Epithelial cell of esophagus (primary cell): Measurements from ENCODE around the gene KRT77.

ENCODE experiments used
- DNase-seq: peaks from one replicate; pipeline ENCODE4 v3.0.0; 2010; ENCODE audit warnings: low read depth
- H3K4me3 ChIP-seq: 2 replicates; pipeline ENCODE4 v1.5.1; 2011; ENCODE audit warnings: mild to moderate bottlenecking, low read length, control low read depth
- TF ChIP-seq, protein P1 (sequence below): IDR thresholded peaks from 2 replicates; pipeline ENCODE4 v1.5.1; 2011; ENCODE audit warnings: low read depth, mild to moderate bottlenecking, low read length, control low read depth, inconsistent platforms; ENCODE audit not compliant: insufficient read depth; ENCODE audit errors: missing control alignments

Gene KRT77

DNA sequence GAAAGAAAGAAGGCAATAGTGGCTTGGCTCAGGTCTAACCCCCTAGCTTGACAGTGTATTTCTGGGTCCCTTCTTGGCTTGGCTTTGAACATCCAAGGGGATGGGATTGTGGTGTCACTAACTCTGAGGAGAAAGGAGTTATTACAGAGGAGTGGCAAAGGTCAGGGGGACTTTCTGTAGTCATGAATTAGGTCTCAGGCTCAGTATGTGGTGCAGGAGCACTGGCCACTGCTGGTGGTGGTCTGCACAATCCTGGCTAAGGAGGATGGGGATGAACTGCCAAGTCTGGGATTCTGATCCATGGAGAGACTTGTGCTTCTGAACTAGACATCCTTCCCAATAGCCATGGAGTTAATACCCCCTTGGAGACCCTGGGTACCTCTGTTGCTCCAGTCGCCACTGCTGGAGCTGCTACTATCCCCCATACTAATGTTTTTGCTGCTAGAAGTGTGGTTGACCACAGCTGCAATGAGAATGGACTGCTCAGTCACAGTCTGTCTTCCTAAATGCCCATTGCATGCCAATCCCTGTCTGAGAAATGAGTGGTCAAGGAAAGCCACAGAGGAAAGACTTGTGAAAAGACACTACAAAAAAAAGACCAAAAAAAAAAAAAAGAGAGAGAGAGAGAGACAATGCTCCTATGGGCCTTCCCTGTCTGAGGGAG, 41.3 kb upstream of the KRT77 start:
- TF ChIP-seq, protein P1, sequence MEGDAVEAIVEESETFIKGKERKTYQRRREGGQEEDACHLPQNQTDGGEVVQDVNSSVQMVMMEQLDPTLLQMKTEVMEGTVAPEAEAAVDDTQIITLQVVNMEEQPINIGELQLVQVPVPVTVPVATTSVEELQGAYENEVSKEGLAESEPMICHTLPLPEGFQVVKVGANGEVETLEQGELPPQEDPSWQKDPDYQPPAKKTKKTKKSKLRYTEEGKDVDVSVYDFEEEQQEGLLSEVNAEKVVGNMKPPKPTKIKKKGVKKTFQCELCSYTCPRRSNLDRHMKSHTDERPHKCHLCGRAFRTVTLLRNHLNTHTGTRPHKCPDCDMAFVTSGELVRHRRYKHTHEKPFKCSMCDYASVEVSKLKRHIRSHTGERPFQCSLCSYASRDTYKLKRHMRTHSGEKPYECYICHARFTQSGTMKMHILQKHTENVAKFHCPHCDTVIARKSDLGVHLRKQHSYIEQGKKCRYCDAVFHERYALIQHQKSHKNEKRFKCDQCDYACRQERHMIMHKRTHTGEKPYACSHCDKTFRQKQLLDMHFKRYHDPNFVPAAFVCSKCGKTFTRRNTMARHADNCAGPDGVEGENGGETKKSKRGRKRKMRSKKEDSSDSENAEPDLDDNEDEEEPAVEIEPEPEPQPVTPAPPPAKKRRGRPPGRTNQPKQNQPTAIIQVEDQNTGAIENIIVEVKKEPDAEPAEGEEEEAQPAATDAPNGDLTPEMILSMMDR: no peak
- no peak for DNase-seq
- no peak overlapping the region for H3K4me3 ChIP-seq

DNA sequence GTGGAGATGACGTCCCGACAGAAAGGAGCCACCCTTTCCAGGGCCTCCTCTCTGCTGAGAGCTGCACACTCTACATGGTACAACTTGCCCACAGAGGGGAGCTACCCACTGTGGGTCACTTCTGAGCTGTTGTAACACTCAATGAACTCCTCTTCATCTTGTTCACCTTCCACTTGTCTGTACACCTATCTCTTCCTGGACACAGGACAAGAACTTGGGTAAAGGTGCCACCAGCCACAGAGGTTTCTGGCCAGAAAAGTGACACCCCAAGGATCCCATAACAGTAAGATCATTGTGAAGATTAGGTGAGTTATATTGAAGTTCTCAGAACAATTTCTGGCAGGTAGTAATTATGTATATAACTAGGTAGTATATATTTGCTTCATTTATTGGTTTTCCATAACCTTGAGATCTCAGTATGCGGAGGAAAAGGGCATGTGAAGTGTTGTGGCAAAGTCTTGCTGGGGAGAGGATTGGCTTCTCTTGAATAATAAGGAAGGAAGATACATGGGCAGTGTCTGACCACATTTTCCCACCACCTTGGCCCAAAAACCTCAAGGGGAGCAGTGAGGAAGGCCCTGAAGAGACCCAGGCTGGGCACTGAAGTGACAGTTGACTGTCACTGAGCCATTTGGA, 39.6 kb upstream of the KRT77 start:
- TF ChIP-seq, protein P1: no peak
- H3K4me3 ChIP-seq: no peak overlapping the region
- no peak for DNase-seq

DNA sequence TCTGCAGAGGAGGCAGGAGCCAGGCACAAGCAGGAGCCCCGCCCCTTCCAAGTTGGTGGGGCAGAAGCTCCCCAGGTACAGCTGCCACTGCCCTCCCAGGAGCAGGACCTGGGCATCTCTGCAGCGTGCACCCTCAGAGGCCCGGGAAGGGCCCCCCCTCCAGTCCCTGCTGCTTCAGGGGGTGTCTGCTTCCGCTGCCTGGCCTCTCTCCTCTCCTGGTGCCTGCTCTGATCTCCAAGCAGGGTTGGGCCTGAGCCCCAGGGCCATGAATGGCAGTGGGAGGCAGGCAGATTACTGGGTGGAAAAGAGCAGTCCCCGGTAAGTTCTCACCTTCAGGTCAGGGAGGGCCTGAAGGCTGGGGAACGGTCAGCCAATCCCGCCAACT, 38.9 kb upstream of the KRT77 start:
- no peak for DNase-seq
- TF ChIP-seq, protein P1: no peak
- no peak overlapping the region for H3K4me3 ChIP-seq

DNA sequence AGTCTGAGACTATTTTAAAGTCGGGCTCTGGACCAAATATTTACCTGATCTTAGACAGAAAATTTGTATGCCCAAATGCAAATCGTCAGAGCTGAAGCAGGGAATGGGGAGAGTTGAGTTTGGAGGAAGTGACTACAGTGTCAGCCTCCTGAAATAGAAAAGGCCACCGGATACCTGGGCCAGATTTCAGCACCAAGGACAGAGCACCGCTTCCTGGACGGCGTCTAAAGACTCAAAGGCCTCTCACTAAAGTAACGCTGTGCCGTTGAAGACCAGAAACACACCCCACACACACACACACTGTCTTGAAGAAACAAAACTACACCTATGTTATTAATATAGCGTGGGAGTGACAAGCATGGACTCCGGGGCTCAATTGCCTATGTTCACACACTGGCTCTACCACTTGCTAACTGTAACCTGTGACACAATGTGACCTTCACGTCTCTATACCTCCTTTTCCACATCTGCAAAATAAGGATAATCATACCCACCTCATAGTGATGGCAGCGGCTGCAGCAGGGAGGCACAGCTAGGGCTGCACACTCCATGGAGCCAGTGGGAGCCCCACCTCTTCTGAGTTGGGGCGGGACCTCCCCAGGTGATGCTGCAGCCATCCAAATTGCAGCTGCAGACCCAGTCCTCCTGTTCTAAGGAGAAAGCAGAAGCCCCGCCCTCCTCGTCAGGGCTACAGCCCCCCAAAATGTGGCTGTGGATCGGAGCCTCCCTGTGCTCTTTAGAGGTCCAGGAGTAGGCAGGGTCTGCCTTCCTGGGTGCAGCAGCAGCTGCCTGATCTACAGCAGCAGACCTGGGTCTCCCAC, 38.3 kb upstream of the KRT77 start:
- H3K4me3 ChIP-seq: no peak overlapping the region
- DNase-seq: peak; percentile 78
- TF ChIP-seq, protein P1: no peak

DNA sequence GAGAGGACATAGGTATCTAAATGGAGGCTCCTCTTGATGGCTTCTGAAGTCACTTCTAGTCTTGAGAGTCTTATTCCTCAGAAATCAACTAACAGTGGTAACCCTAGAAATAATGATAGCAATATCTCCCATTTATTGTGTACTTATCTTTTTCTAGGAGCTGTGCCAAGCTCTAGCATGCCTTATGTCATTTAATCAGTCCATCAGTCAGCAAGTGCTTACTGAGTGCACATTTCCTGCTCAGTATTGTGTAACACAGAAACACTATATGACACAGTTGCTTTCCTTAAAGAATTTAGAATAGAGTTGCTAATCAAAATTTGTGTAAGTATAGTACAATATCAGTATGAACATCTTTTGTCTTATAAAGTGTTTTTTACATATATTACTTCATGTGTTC, 37.3 kb upstream of the KRT77 start:
- DNase-seq: peak; percentile 88
- no peak overlapping the region for H3K4me3 ChIP-seq
- TF ChIP-seq, protein P1: no peak

DNA sequence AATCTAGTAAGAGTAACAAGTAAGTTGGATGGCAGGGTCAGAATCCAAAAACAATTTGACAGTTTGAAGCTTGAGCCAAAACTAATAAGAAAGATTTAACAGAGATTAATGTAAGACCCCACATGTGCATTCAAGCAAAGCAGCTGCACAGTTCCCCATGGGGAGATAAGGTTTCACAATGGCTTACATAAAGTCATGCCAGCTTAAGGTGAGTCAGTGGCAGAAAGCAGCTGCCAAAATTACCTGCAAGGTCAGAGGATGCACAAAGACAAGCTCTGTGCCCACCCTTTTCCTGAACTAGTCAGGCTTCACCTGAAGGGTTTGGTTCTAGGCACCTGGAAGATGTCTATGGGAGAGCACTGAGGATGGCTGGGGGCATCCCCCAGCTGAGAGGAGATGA, 36.6 kb upstream of the KRT77 start:
- no peak overlapping the region for H3K4me3 ChIP-seq
- DNase-seq: peak; percentile 75
- TF ChIP-seq, protein P1: no peak
